Keratinocyte (primary cell): ENCODE data around the gene RBPJ.

Experiments used
- EZH2 ChIP-seq: IDR thresholded peaks from one replicate; pipeline ENCODE4 v1.6.1; 2012; ENCODE audit warnings: inconsistent platforms, mild to moderate bottlenecking, low read length, moderate library complexity
- TF ChIP-seq, protein P1 (sequence below), 3 experiments: IDR thresholded peaks in 1 of 3; conservative IDR thresholded peaks in 1 of 3; optimal IDR thresholded peaks in 1 of 3; 2 replicates in 2 of 3; 3 replicates in 1 of 3; pipeline versions ENCODE3 to v1.5.1; 2011; ENCODE audit warnings: low read length in 3 of 3, mild to moderate bottlenecking in 3 of 3, moderate library complexity in 2 of 3, control low read depth in 1 of 3, inconsistent platforms in 1 of 3; ENCODE audit not compliant: insufficient read depth in 2 of 3; ENCODE audit errors: extremely low read depth in 1 of 3

DNA sequence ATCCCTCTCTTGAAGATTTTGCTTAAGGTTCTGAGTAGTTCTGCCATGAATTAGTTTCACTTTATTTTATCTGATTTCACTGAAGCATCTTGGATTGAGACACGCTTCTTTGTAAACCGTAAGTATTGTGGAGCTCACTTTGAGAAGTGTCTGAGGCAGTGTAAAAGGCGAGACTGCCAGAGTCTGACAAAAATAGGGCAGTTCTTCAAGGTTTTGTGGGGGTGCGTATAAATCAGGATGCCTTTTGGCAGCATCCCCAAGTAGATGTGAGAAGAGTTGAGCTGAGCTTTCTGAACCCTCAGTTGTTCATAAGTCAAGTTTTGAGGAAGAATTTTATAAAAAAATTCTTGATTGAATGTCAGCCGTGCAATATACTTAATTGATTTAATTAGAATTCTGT, 76.3 kb downstream of the RBPJ start:
- TF ChIP-seq, protein P1, sequence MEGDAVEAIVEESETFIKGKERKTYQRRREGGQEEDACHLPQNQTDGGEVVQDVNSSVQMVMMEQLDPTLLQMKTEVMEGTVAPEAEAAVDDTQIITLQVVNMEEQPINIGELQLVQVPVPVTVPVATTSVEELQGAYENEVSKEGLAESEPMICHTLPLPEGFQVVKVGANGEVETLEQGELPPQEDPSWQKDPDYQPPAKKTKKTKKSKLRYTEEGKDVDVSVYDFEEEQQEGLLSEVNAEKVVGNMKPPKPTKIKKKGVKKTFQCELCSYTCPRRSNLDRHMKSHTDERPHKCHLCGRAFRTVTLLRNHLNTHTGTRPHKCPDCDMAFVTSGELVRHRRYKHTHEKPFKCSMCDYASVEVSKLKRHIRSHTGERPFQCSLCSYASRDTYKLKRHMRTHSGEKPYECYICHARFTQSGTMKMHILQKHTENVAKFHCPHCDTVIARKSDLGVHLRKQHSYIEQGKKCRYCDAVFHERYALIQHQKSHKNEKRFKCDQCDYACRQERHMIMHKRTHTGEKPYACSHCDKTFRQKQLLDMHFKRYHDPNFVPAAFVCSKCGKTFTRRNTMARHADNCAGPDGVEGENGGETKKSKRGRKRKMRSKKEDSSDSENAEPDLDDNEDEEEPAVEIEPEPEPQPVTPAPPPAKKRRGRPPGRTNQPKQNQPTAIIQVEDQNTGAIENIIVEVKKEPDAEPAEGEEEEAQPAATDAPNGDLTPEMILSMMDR (optimal IDR thresholded peaks at IDR 0.05 in 1 of 3, IDR thresholded peaks at IDR 0.05 in 1 of 3, conservative IDR thresholded peaks at IDR 0.05 in 1 of 3; ENCODE audit: extremely low read depth in 1 of 3, insufficient read depth in 2 of 3, low read length in 3 of 3) = no peak
- TF ChIP-seq EZH2 = no peak
